K562 (cell line): ENCODE results near the gene BRME1. TPM values are rescaled to one million over a fixed set of nuclear protein-coding genes. Genes with fewer than 3 reads are reported as not detected.

Experiments used
- CAMTA2 ChIP-seq: fragments of 250-450 bp; sonication (Bioruptor Pico); conservative IDR thresholded peaks from 2 replicates; pipeline ENCODE4 v1.5.1; 2022
- CREM ChIP-seq: IDR thresholded peaks from 2 replicates; pipeline ENCODE4 v1.6.1; 2014; ENCODE audit warnings: antibody characterized with exemption, low read depth
- FOXJ2 ChIP-seq: fragments of 200-800 bp; sonication (Bioruptor generic); IDR thresholded peaks from 2 replicates; pipeline ENCODE4 v1.6.1; 2016; ENCODE audit warnings: missing genetic modification characterization, missing compliant biosample characterization
- RBM14 ChIP-seq: fragments of 200-400 bp; formaldehyde crosslinking; IDR thresholded peaks from 2 replicates; pipeline ENCODE4 v1.6.1; 2018; ENCODE audit warnings: low read depth, mild to moderate bottlenecking, low read length, moderate library complexity, borderline replicate concordance; ENCODE audit not compliant: insufficient read depth
- RBM17 ChIP-seq: fragments of 200-400 bp; formaldehyde crosslinking; IDR thresholded peaks from 2 replicates; pipeline ENCODE4 v1.6.1; 2017; ENCODE audit warnings: low read depth, mild to moderate bottlenecking, low read length, borderline replicate concordance
- SMARCB1 ChIP-seq: IDR thresholded peaks from 2 replicates; pipeline ENCODE4 v1.6.1; 2011; ENCODE audit warnings: improper control_type of control experiment, low read depth; ENCODE audit not compliant: insufficient read length
- SMC3 ChIP-seq: conservative IDR thresholded peaks from 2 replicates; pipeline ENCODE4 v1.6.1; 2011; ENCODE audit warnings: low read depth, low read length, improper control_type of control experiment; ENCODE audit not compliant: insufficient read depth
- TAL1 ChIP-seq: fragments of 450-650 bp; IDR thresholded peaks from 2 replicates; pipeline ENCODE4 v1.6.1; 2016; ENCODE audit warnings: mild to moderate bottlenecking
- ZKSCAN3 ChIP-seq: fragments of 250-450 bp; sonication (Bioruptor Pico); IDR thresholded peaks from 2 replicates; pipeline ENCODE4 v1.4.0; 2020
- ZNF217 ChIP-seq: sonication (generic); formaldehyde crosslinking; IDR thresholded peaks from 2 replicates; pipeline ENCODE4 v1.8.0; 2022; ENCODE audit warnings: mild to moderate bottlenecking, missing genetic modification reagents
- polyA plus RNA-seq, 8 experiments: library from polyadenylated mRNA; depleted of rRNA in 4 of 8; stranded (reverse) in 5 of 8; unstranded in 3 of 8; fragments of >200 nt; fragmentation: Nextera tagmentation in 2 of 8; fragmentation: Illumina TruSeq in 1 of 8; extraction: Ambion mirVana in 2 of 8; extraction: Trizol in 1 of 8; gene quantifications; 2 replicates each; pipeline versions ENCODE4 v1.2.1 to v1.2.3, GENCODE V29; 2011 to 2014; ENCODE audit warnings: inconsistent platforms in 1 of 8, missing spikeins in 1 of 8
- total RNA-seq, 7 experiments: library from RNA; depleted of rRNA in 6 of 7; stranded (reverse); fragments of >200 nt in 6 of 7; fragmentation: Illumina TruSeq in 2 of 7; extraction: Trizol in 2 of 7; gene quantifications; 2 replicates each; pipeline versions ENCODE4 v1.2.1 to v1.2.3, GENCODE V29; 2011 to 2021; ENCODE audit warnings: low replicate concordance in 1 of 7
- TF ChIP-seq, protein P1 (sequence below): fragments of 450-650 bp; IDR thresholded peaks from 2 replicates; pipeline ENCODE4 v1.6.1; 2016
- TF ChIP-seq, protein P2 (sequence below): sonication (generic); formaldehyde crosslinking; IDR thresholded peaks from 2 replicates; pipeline ENCODE4 v1.9.0; 2022; ENCODE audit warnings: mild to moderate bottlenecking, missing genetic modification reagents
- TF ChIP-seq, protein P3 (sequence below): IDR thresholded peaks from 2 replicates; pipeline ENCODE4 v1.6.1; 2014; ENCODE audit warnings: antibody characterized with exemption

The BRME1 gene
- total and polyA plus RNA-seq, 9 of the 15 experiments (the other 6 are each of a cell fraction or from before 2014, with no cell fraction given): 0.75 to 6.1 (median 3.6) TPM

DNA sequence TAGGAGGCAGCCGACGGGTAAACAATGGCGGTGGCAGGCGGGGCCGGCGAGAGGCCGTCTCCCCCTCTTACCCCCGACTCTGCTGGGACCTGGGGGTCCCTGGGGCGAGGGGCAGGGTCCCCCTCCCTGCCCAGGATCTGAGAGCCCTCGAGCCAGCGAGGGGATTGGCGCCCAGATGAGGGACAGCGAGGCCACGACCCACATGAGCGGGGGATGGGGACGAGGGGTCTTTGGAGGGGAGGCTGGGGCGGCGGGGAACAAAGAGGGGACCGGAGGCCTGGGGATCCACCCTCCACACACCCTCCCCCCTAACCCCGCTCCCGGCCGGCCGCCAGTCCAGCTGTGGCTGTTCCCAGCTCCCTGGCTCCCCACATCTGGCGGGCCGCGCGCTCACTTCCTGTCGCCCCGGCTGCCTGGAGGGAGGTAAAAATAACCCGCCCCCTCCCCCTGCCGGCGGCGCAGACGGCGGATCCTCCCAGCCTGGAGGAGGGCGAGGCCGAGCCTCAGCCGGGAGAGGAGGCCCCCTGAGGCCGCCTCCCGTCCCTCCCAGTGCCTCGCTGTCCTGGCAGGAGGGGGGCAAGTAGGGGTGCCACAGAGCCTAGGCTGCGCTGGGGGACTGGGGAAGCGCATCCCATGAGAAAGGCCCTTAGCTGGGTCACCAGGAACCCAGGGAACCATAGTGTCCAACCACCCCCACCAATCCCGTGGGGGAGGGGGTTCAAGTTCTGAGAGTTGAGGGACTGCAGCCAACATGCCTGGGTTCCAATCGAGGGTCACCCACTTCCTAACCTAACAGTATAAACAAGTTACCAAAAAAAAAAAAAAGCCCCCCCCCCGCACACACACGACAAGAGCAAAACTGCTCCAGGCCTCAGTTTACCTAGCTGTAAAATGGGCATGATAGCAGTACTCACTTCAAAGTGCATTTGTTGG, 58.2 kb downstream of the BRME1 start (continued):
- TF ChIP-seq, protein P1, sequence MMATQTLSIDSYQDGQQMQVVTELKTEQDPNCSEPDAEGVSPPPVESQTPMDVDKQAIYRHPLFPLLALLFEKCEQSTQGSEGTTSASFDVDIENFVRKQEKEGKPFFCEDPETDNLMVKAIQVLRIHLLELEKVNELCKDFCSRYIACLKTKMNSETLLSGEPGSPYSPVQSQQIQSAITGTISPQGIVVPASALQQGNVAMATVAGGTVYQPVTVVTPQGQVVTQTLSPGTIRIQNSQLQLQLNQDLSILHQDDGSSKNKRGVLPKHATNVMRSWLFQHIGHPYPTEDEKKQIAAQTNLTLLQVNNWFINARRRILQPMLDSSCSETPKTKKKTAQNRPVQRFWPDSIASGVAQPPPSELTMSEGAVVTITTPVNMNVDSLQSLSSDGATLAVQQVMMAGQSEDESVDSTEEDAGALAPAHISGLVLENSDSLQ: peak; percentile 4; the same call in 1 of the 2 replicates
- TF ChIP-seq CREM: peak; percentile 68
- TF ChIP-seq SMC3: 0 out of 2 replicates have a peak, but pooled peaks have one; percentile 6
- TF ChIP-seq ZKSCAN3 (CRISPR knock-in tag): no peak
- TF ChIP-seq, protein P2, sequence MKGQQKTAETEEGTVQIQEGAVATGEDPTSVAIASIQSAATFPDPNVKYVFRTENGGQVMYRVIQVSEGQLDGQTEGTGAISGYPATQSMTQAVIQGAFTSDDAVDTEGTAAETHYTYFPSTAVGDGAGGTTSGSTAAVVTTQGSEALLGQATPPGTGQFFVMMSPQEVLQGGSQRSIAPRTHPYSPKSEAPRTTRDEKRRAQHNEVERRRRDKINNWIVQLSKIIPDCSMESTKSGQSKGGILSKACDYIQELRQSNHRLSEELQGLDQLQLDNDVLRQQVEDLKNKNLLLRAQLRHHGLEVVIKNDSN (CRISPR knock-in tag): no peak
- no peak for TF ChIP-seq RBM14
- TF ChIP-seq RBM17: no peak
- no peak for TF ChIP-seq CAMTA2 (CRISPR knock-in tag)
- TF ChIP-seq, protein P3, sequence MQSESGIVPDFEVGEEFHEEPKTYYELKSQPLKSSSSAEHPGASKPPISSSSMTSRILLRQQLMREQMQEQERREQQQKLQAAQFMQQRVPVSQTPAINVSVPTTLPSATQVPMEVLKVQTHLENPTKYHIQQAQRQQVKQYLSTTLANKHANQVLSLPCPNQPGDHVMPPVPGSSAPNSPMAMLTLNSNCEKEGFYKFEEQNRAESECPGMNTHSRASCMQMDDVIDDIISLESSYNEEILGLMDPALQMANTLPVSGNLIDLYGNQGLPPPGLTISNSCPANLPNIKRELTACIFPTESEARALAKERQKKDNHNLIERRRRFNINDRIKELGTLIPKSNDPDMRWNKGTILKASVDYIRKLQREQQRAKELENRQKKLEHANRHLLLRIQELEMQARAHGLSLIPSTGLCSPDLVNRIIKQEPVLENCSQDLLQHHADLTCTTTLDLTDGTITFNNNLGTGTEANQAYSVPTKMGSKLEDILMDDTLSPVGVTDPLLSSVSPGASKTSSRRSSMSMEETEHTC: no peak
- no peak for TF ChIP-seq SMARCB1
- TF ChIP-seq TAL1: peak; percentile 12; the same call in 1 of the 2 replicates
- TF ChIP-seq ZNF217 (CRISPR knock-in tag): no peak
- TF ChIP-seq FOXJ2: peak; percentile 73; the same call in 1 of the 2 replicates
